SH-SY5Y (cell line): ENCODE results near the gene HES4.

Experiments
- GATA2 ChIP-seq: IDR thresholded peaks from 2 replicates; pipeline ENCODE4 v1.6.1; 2011; ENCODE audit warnings: mild to moderate bottlenecking, low read depth, low read length
- GATA3 ChIP-seq: IDR thresholded peaks from 2 replicates; pipeline ENCODE4 v1.6.1; 2011; ENCODE audit warnings: low read depth, mild to moderate bottlenecking, low read length, moderate library complexity

DNA sequence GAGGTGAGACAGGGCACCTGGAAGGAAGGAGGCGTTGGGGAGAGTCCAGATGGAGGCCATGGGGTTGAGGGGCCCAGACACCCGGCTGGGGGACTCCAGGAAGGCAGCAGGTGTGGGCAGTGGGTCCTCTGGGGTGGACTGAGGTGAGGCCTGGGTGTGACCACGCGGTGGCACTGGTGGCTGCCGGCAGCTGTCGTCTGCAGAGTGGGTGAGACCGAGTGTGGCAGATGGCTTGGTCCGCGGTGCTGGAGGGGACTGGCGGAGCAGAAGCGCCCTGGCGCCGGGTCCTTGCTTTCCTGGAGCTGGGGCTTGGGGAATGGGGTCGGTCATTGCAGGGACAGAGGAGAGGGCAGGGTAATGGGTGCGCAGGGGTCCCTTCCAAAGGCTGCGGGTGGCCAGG, 32.5 kb upstream of the HES4 start:
- no peak for TF ChIP-seq GATA2
- TF ChIP-seq GATA3, result no peak
